ENCODE results near the gene COX5B. TPM values are rescaled to one million over a fixed set of nuclear protein-coding genes. Genes with fewer than 3 reads are reported as not detected.

Gene COX5B
- total and polyA plus RNA-seq, 9 of the 15 experiments (the other 6 are each of a cell fraction or from before 2014, with no cell fraction given), result 154 to 1,424 (median 487) TPM

GRCh38 chr2:97646977-97647376, 1.1 kb downstream of the COX5B start:
- intact Hi-C loops (cut with micrococcal nuclease) (loop anchor here (10.0 kb wide), 1 partner anchor 52 kb away; no protein-coding TSS in a partner anchor), in situ Hi-C loops (cut with MboI) (no loop called here)
- peak overlapping the region; percentile 86 for H3K4me2 ChIP-seq (ENCODE audit: insufficient read depth, low read length)
- peak overlapping the region; percentile 92 to 100; a peak in 3 of 4 replicates for H3K9ac ChIP-seq (ENCODE audit: insufficient read depth in 1 of 2, low read depth in 2 of 2, low read length in 2 of 2)
- no peaks in the 10 kb centered on the region for H3K9me3 ChIP-seq (replicated peaks; ENCODE audit: control insufficient read depth, insufficient read depth, low read depth, low read length)
- 0 out of 2 replicates have a peak, but pooled peaks cover 4% of the 10 kb centered on the region for H4K20me1 ChIP-seq (replicated peaks; ENCODE audit: control insufficient read depth, insufficient read depth, low read length)
- H2AFZ ChIP-seq (ENCODE audit: low read depth, low read length), result no peak overlapping the region
- H3K9me1 ChIP-seq (ENCODE audit: control insufficient read depth, insufficient read depth, low read length), result no peaks in the 10 kb centered on the region
- WGBS (ENCODE audit: insufficient coverage, low coverage, missing lambda C conversion rate), result 3% methylated on average over 4 of the region's 4 CpGs
- DNase-seq (ENCODE audit: extremely low read depth in 1 of 4, low spot score in 3 of 4) (peak in 2 of 4 experiments; percentile 3 to 13), FAIRE-seq (no peak), ATAC-seq (no peak)
- ChIA-PET CTCF (ENCODE audit: low intra/inter-chr PET ratio) (no interaction called here), POLR2A (interaction anchor here (0.6 to 11.8 kb wide), 4 partner anchors 8 to 24 kb away, joined by 4 to 135 read pairs (median 22); partner anchors contain the start of gene ACTR1B)
- H3K4me1 ChIP-seq (replicated peaks in 1 of 2; ENCODE audit: control insufficient read depth in 2 of 2, insufficient read depth in 2 of 2, low read length in 2 of 2), result peaks cover 13 to 19% of the 10 kb centered on the region in 2 experiments
- TF ChIP-seq STAT6 (CRISPR knock-in tag; IDR thresholded peaks at IDR 0.05), result no peak
- no peak for TF ChIP-seq RBBP5 (IDR thresholded peaks at IDR 0.05; ENCODE audit: borderline replicate concordance, insufficient read depth, low read length, poor library complexity, severe bottlenecking)
- TF ChIP-seq CHCHD3 (CRISPR knock-in tag; IDR thresholded peaks at IDR 0.05), result no peak
- no peak for TF ChIP-seq U2AF1 (optimal IDR thresholded peaks at IDR 0.05; ENCODE audit: low read depth, low read length)
- TF ChIP-seq SMAD2 (IDR thresholded peaks at IDR 0.05; ENCODE audit: low read depth, low read length), result no peak
- TF ChIP-seq ZNF316 (IDR thresholded peaks at IDR 0.05), result no peak
- TF ChIP-seq CC2D1A (IDR thresholded peaks at IDR 0.05), result no peak
- TF ChIP-seq POLR3G (IDR thresholded peaks at IDR 0.05; ENCODE audit: extremely low read depth, insufficient read length, insufficient replicate concordance), result no peak
- no peak for TF ChIP-seq ZNF695 (CRISPR knock-in tag; IDR thresholded peaks at IDR 0.05)
- no peak for TF ChIP-seq SMARCB1 (IDR thresholded peaks at IDR 0.05; ENCODE audit: insufficient read length, low read depth)
- TF ChIP-seq NBN (IDR thresholded peaks at IDR 0.05; ENCODE audit: low read depth), result no peak
- no peak for TF ChIP-seq FOXA1 (IDR thresholded peaks at IDR 0.05; ENCODE audit: borderline replicate concordance)
- TF ChIP-seq TAL1 (IDR thresholded peaks at IDR 0.05), result no peak
- H3K27ac ChIP-seq (ENCODE audit: extremely low read depth, low read depth, low read length), result peak overlapping the region; percentile 92
- H3K4me3 ChIP-seq, result peak overlapping the region; percentile 81
- H3K79me2 ChIP-seq (ENCODE audit: control insufficient read depth, insufficient read depth, low read length), result peaks cover 32% of the 10 kb centered on the region
- H3K27me3 ChIP-seq (ENCODE audit: control insufficient read depth in 2 of 2, insufficient read depth in 2 of 2, low read length in 2 of 2), result no peaks in the 10 kb centered on the region
- no TSS peak for BruUV-seq (replicated peaks)
- peaks cover 40% of the 10 kb centered on the region for H3K36me3 ChIP-seq (ENCODE audit: control insufficient read depth, insufficient read depth, low read length)

All from K562 (cell line).